ENCODE data around the gene KIAA0930. TPM values are rescaled to one million over a fixed set of nuclear protein-coding genes. Genes with fewer than 3 reads are reported as not detected.

The KIAA0930 gene
- polyA plus RNA-seq, 6 donors from 2014 or later, result 2.8 to 5.7 (median 5.0) TPM

- Mint-ChIP-seq H3K27me3 (no peaks in the 10 kb centered on the region), H3K4me3 (peak overlapping the region; percentile 87 to 98 (median 95)), H3K27ac (peak overlapping the region in 4 of 6 donors; percentile 33 to 86 (median 58)), H3K4me1 (peaks cover 47 to 74% (median 65%) of the 10 kb centered on the region in 3 donors), H3K9me3 (no peaks in the 10 kb centered on the region), H3K36me3 (no peaks in the 10 kb centered on the region)
- DNase-seq, result no peak
- ATAC-seq (ENCODE audit: low read depth in 2 of 2), result no peak
These were observed 1.6 kb downstream of the KIAA0930 start for GRCh38 chr22:45238957-45239680.

- Mint-ChIP-seq H3K4me1 (peaks cover 52 to 82% (median 71%) of the 10 kb centered on the region in 3 donors), H3K9me3 (no peaks in the 10 kb centered on the region), H3K4me3 (peak overlapping the region; percentile 62 to 98 (median 86)), H3K27ac (no peak overlapping the region), H3K27me3 (no peaks in the 10 kb centered on the region), H3K36me3 (no peaks in the 10 kb centered on the region)
- no peak for DNase-seq
- ATAC-seq (ENCODE audit: low read depth in 2 of 2), result no peak
These were observed 2.4 kb downstream of the KIAA0930 start for GRCh38 chr22:45238076-45238956.

GRCh38 chr22:45237065-45237990 is 3.4 kb downstream of the KIAA0930 start:
- Mint-ChIP-seq H3K36me3 (no peaks in the 10 kb centered on the region), H3K27ac (peak overlapping the region in 2 of 6 donors; percentile 24 to 76), H3K4me3 (peak overlapping the region in 6 of 8 donors; percentile 19 to 98 (median 48)), H3K27me3 (no peaks in the 10 kb centered on the region), H3K9me3 (no peaks in the 10 kb centered on the region), H3K4me1 (peaks cover 55 to 90% (median 77%) of the 10 kb centered on the region in 3 donors)
- DNase-seq, result no peak
- ATAC-seq (ENCODE audit: low read depth in 2 of 2), result no peak

GRCh38 chr22:45235851-45236342 is 4.8 kb downstream of the KIAA0930 start:
- H3K27me3 Mint-ChIP-seq, result no peaks in the 10 kb centered on the region
- DNase-seq (peak; percentile 28), ATAC-seq (ENCODE audit: low read depth in 2 of 2) (peak; percentile 29 to 43)
- peaks cover 48 to 84% (median 79%) of the 10 kb centered on the region in 3 donors for H3K4me1 Mint-ChIP-seq
- H3K27ac Mint-ChIP-seq, result peak overlapping the region; percentile 64 to 96 (median 74)
- no peaks in the 10 kb centered on the region for H3K9me3 Mint-ChIP-seq
- peak overlapping the region; percentile 76 to 88 (median 83) for H3K4me3 Mint-ChIP-seq
- no peaks in the 10 kb centered on the region for H3K36me3 Mint-ChIP-seq

- Mint-ChIP-seq H3K27ac (peak overlapping the region; percentile 64 to 96 (median 74)), H3K36me3 (no peaks in the 10 kb centered on the region), H3K4me1 (peaks cover 47 to 83% (median 79%) of the 10 kb centered on the region in 3 donors), H3K9me3 (no peaks in the 10 kb centered on the region), H3K27me3 (no peaks in the 10 kb centered on the region), H3K4me3 (peak overlapping the region; percentile 76 to 88 (median 83))
- DNase-seq (peak; percentile 72), ATAC-seq (ENCODE audit: low read depth in 2 of 2) (peak; percentile 65 to 90)
These were observed 5.5 kb downstream of the KIAA0930 start for GRCh38 chr22:45235101-45235777.

GRCh38 chr22:45233827-45234226 is 6.9 kb downstream of the KIAA0930 start:
- no peak for DNase-seq
- Mint-ChIP-seq H3K4me1 (peaks cover 37 to 74% (median 66%) of the 10 kb centered on the region in 3 donors), H3K36me3 (no peaks in the 10 kb centered on the region), H3K9me3 (no peaks in the 10 kb centered on the region), H3K4me3 (peak overlapping the region in 6 of 8 donors; percentile 9 to 87 (median 77)), H3K27me3 (no peaks in the 10 kb centered on the region), H3K27ac (peak overlapping the region in 4 of 6 donors; percentile 21 to 92 (median 68))
- ATAC-seq (ENCODE audit: low read depth in 2 of 2), result no peak

- H3K9me3 Mint-ChIP-seq, result no peaks in the 10 kb centered on the region
- DNase-seq, result no peak
- ATAC-seq (ENCODE audit: low read depth in 2 of 2), result no peak
- H3K4me3 Mint-ChIP-seq, result peak overlapping the region in 2 of 8 donors; percentile 61 to 77
- H3K36me3 Mint-ChIP-seq, result no peaks in the 10 kb centered on the region
- H3K27me3 Mint-ChIP-seq, result no peaks in the 10 kb centered on the region
- peaks cover 36 to 71% (median 62%) of the 10 kb centered on the region in 3 donors for H3K4me1 Mint-ChIP-seq
- H3K27ac Mint-ChIP-seq, result peak overlapping the region in 2 of 6 donors; percentile 63 to 67
These were observed 7.3 kb downstream of the KIAA0930 start for GRCh38 chr22:45233386-45233785.

- no peaks in the 10 kb centered on the region for H3K9me3 Mint-ChIP-seq
- no peaks in the 10 kb centered on the region for H3K36me3 Mint-ChIP-seq
- H3K4me1 Mint-ChIP-seq, result peaks cover 39 to 76% (median 51%) of the 10 kb centered on the region in 3 donors
- H3K4me3 Mint-ChIP-seq, result peak overlapping the region in 2 of 8 donors; percentile 72 to 77
- DNase-seq (no peak), ATAC-seq (ENCODE audit: low read depth in 2 of 2) (no peak)
- H3K27ac Mint-ChIP-seq, result peak overlapping the region in 3 of 6 donors; percentile 67 to 89 (median 77)
- H3K27me3 Mint-ChIP-seq, result no peaks in the 10 kb centered on the region
These were observed 9.4 kb downstream of the KIAA0930 start for GRCh38 chr22:45231293-45231692.

GRCh38 chr22:45230026-45230721 is 10.5 kb downstream of the KIAA0930 start:
- H3K9me3 Mint-ChIP-seq, result no peaks in the 10 kb centered on the region
- H3K4me3 Mint-ChIP-seq, result no peak overlapping the region
- ATAC-seq (ENCODE audit: low read depth in 2 of 2) (no peak), DNase-seq (no peak)
- peak overlapping the region in 1 of 6 donors; percentile 47 for H3K27ac Mint-ChIP-seq
- peaks cover 32 to 76% (median 42%) of the 10 kb centered on the region in 3 donors for H3K4me1 Mint-ChIP-seq
- no peaks in the 10 kb centered on the region for H3K27me3 Mint-ChIP-seq
- no peaks in the 10 kb centered on the region for H3K36me3 Mint-ChIP-seq

GRCh38 chr22:45229181-45229580 is 11.5 kb downstream of the KIAA0930 start:
- DNase-seq (no peak), ATAC-seq (ENCODE audit: low read depth in 2 of 2) (no peak)
- no peak overlapping the region for H3K4me3 Mint-ChIP-seq
- H3K27me3 Mint-ChIP-seq, result no peaks in the 10 kb centered on the region
- no peaks in the 10 kb centered on the region for H3K9me3 Mint-ChIP-seq
- peaks cover 34 to 73% (median 36%) of the 10 kb centered on the region in 3 donors for H3K4me1 Mint-ChIP-seq
- H3K36me3 Mint-ChIP-seq, result no peaks in the 10 kb centered on the region
- peak overlapping the region in 1 of 6 donors; percentile 56 for H3K27ac Mint-ChIP-seq

- no peaks in the 10 kb centered on the region for H3K9me3 Mint-ChIP-seq
- H3K27ac Mint-ChIP-seq, result peak overlapping the region in 1 of 6 donors; percentile 47
- ATAC-seq (ENCODE audit: low read depth in 2 of 2), result no peak
- H3K36me3 Mint-ChIP-seq, result no peaks in the 10 kb centered on the region
- no peak overlapping the region for H3K4me3 Mint-ChIP-seq
- H3K4me1 Mint-ChIP-seq, result peaks cover 32 to 73% (median 39%) of the 10 kb centered on the region in 3 donors
- H3K27me3 Mint-ChIP-seq, result no peaks in the 10 kb centered on the region
- no peak for DNase-seq
These were observed 12.3 kb downstream of the KIAA0930 start for GRCh38 chr22:45228401-45228754.

Data from naive B cell (primary cell).